RWPE1 (cell line): ENCODE data around the gene RPS18.
"Not testable (repeated sequence)": the region's sequence is repeated elsewhere in the genome, so short reads cannot be mapped to it uniquely, and the experiment has no call there.

ENCODE experiments used
- CTCF ChIA-PET: fragments of 350-600 bp; sonication (Branson Sonifier 250); formaldehyde crosslinking; extraction: SDS; loops from one replicate; lab custom pipeline; 2021; lab: Yijun Ruan, JAX
- POLR2A ChIA-PET: fragments of 400-600 bp; formaldehyde crosslinking; extraction: SDS; loops from one replicate; lab custom pipeline; 2020; ENCODE audit warnings: antibody characterized with exemption; ENCODE audit not compliant: low non-redundant PET; lab: Yijun Ruan, JAX
- DNase-seq: peaks from one replicate; pipeline ENCODE4 v3.0.0; 2012; ENCODE audit warnings: low spot score
- H3K27ac ChIP-seq: fragments of 450-650 bp; 2 replicates; pipeline ENCODE4 v1.5.1; 2017
- CTCF ChIP-seq: fragments of 450-650 bp; conservative IDR thresholded peaks from 2 replicates; pipeline ENCODE4 v1.5.1; 2017; ENCODE audit warnings: low read depth, mild to moderate bottlenecking

The RPS18 gene

DNA sequence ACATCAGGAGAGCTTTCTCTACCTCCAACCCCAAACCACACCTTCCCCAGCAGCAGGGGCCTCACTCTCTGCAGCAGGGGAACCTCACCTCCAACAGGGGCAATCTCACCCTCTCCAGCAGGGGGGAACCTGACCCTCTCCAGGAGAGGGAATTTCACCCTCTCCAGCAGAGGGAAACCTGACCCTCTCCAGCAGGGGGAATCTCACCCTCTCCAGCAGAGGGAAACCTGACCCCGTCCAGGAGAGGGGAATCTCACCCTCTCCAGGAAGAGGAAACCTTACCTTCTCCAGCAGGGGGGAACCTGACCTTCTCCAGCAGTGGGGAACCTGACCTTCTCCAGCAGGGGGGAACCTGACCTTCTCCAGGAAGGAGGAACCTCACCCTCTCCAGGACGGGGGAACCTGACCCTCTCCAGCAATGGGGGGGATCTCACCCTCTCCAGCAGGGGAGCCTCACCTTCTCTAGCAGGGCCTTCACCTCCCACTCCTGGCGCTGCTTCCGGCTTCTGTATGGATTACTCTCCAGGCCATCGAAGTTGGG lies 8.2 kb downstream of the RPS18 start:
- H3K27ac ChIP-seq, result peak overlapping the region; percentile 95
- CTCF ChIA-PET, result interaction anchor here (0.6 to 1.1 kb wide), 5 partner anchors 9 to 270 kb away, joined by 3 to 7 read pairs (median 3); partner anchors contain the start of genes PFDN6 and WDR46
- POLR2A ChIA-PET, result no interaction called here
- peak; percentile 74 for DNase-seq
- TF ChIP-seq CTCF, result peak; percentile 41

- DNase-seq, result no peak
- POLR2A ChIA-PET, result no interaction called here
- no peak for TF ChIP-seq CTCF
- peak overlapping the region; percentile 95 for H3K27ac ChIP-seq
- CTCF ChIA-PET, result interaction anchor here (1.1 kb wide), 1 partner anchor 8 kb away, joined by 3 read pairs; the partner anchor contains the start of genes PFDN6 and WDR46
Measured at GRCh38 chr6:33280539-33280938, 8.7 kb downstream of the RPS18 start.

DNA sequence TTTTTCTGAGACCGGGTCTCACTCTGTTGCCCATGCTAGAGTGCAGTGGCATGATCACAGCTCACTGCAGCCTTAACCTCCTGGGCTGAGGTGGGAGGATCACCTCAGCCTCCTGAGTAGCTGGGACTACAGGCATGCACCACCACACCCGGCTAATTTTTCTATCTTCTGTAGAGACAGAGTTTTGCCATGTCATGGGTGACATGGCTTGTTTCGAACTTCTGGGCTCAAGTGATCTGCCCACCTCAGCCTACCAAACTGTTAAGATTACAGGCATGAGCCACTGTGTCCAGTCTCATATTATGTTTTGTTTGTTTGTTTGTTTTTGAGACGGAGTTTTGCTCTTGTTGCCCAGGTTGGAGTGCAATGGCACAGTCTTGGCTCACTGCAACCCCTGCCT lies 13.3 kb downstream of the RPS18 start:
- CTCF ChIA-PET, POLR2A ChIA-PET, H3K27ac ChIP-seq, DNase-seq: not testable (repeated sequence)

DNA sequence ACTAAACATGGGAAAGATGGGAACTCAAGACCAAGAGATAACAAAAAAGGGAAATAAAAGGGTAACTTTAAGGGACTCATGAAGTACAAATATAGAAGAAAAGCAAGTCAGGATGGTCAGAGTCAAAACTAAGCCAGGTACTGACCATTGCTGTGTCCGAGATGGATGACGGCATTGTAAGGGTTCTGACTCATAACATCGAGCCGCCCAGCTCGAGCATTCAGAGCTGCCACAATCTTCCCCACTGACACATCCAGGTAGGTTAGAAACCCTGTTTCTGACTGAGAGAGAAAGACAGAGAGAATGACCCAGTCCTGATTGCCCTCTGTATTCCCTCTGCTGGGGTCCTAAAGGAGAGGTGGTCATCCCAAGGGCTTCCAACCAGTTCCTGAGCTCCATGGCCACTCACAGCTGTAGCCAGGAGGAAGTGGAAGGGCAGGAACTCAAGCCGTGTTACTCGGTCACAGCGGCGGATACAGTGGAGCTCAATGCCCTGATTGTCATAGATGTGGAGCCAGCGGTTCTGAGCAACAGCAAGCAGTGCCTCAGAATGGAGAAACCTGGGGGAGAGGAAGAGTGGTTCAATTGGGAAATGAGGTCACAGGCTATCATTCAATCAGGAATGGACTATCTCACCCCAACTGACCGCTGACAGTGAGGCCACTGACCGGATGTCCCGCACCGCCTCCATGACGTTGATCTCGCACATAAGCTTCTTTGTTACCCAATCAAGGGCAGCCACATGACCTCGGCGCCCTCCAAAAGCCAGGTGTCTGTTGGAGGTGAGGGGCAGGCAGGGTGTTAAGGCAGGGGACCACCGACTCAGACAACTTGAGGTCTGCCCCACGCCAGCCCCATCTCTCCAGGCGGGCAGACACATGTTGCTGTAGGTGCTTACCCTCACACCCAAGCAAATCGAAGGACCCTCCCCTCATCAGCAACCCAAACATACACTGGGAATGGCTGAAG lies 15.4 kb downstream of the RPS18 start:
- ChIA-PET CTCF (no interaction called here), POLR2A (no interaction called here)
- no peak for TF ChIP-seq CTCF
- DNase-seq, result no peak
- H3K27ac ChIP-seq, result no peak overlapping the region

DNA sequence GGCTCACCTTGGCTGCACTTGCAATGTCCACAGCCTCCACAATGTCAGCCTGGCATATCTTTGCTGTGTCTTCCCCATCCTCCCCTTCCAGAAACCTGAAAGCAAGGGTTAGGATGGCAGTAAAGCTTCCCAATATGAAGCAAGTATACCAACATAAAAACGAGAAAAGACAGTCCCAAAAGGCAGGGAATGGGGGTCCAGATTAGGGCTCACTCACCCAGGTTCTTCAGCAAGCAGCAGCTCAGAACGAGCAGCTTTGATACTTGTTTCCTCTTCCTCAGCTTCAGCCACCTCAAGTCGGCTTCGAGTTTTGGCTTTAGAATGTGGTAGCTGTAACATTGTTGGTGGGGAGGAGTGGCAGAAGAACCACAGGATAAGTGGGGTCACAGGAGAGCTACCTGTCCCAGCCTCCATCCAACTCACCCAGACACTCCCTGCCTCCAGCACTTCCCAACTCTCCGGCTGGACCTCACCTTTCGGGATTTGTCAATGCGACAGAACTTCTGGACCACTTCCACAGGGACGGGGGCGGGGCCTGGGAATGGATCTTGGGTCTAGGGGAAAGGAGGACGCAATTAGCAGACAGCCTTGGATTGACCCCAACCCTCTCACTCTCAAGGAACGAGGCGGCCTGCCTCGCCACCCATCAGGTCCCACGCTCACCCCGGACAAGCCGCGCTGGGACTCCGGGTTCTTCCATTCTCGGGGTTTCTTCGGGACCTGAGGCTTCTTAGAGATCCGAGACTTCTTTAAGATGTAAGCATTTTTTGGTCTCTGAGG lies 16.5 kb downstream of the RPS18 start:
- CTCF ChIA-PET, result interaction anchor here (0.6 to 1.2 kb wide), 5 partner anchors 8 to 402 kb away, joined by 3 to 8 read pairs (median 4); partner anchors contain the start of genes B3GALT4 and CUTA
- POLR2A ChIA-PET, result interaction anchor here (0.6 to 2.5 kb wide), 3 partner anchors 9 to 16 kb away, joined by 4 to 10 read pairs (median 6); partner anchors contain the start of genes RPS18 and VPS52
- no peak for DNase-seq
- peak overlapping the region; percentile 76 for H3K27ac ChIP-seq
- TF ChIP-seq CTCF, result no peak

DNA sequence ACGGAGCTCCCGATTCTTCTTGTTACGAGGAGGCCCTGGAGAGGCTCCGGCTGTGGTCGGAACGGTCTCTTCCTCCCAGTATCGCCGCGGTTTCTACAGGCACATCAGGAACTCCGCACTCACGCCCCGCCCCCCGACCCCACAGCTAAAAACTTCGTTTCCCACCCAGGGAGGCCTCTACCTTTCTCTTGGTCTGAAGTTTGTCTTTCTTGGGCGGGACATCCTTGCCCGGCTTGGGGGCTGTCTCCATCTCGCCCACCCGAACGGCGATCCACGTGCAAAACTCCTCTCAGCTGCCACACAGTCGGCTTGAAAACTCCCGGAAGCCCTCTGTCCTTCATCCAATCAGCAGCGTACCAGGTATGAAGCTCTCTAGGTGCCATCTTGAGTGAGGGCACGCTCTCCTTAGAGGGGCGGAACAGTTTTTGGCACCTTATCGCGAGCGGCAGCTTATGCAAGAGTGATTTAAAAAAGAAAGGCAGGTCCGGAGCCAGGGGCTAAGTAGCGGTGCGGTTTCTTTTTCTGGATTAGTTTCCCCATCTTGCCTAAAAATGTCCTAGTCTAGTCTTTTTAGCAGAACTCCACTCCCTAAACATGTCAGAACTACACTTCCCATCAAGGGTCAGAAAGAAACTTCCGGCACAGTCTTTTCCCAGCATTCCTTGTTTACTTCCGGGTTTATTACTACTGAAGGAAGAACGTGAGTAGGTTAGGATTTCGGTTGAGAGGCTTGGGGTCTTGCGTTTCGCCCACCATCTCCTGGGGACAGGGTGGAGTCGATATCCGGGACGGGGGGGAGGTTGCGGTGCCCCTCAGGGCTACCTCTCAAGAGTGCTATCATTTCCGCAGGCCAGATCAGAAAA lies 17.3 kb downstream of the RPS18 start, which contains the start of the genes PFDN6 and WDR46:
Gene PFDN6 (plus strand): TSS at position 681 of the 863 bp plus-strand sequence. CDS start 256 bp downstream, outside the sequence.
Gene WDR46 (minus strand): TSS at position 319 of the 863 bp plus-strand sequence. CDS start 69 bp downstream, at position 250.
- ChIA-PET POLR2A (interaction anchor here (0.6 to 2.5 kb wide), 4 partner anchors 8 to 28 kb away, joined by 3 to 10 read pairs (median 5); partner anchors contain the start of genes RPS18, VPS52 and ZBTB22), CTCF (interaction anchor here (0.6 to 1.2 kb wide), 4 partner anchors 9 to 129 kb away, joined by 3 to 8 read pairs (median 5); partner anchors contain the start of genes B3GALT4 and CUTA)
- peak; percentile 96 for DNase-seq
- TF ChIP-seq CTCF, result no peak
- H3K27ac ChIP-seq, result peak within 1 kb of the TSS; percentile 76
